Endothelial cell (in vitro differentiated cells): ENCODE data around the gene HMSD. TPM values are rescaled to one million over a fixed set of nuclear protein-coding genes. Genes with fewer than 3 reads are reported as not detected.

ENCODE experiments used
- DNase-seq: peaks from one replicate; pipeline ENCODE4 v3.0.0; 2021; ENCODE audit warnings: low spot score
- H3K27ac Mint-ChIP-seq: one replicate; pipeline ENCODE4 v1.8.0; 2021; ENCODE audit warnings: mixed read lengths, inconsistent platforms; ENCODE audit not compliant: unreplicated experiment
- H3K27me3 Mint-ChIP-seq: one replicate; pipeline ENCODE4 v1.8.0; 2021; ENCODE audit warnings: mild to moderate bottlenecking, moderate library complexity, mixed read lengths, inconsistent platforms; ENCODE audit not compliant: unreplicated experiment
- H3K36me3 Mint-ChIP-seq: one replicate; pipeline ENCODE4 v1.8.0; 2021; ENCODE audit warnings: mild to moderate bottlenecking, low read depth, mixed read lengths, inconsistent platforms; ENCODE audit not compliant: unreplicated experiment
- H3K4me1 Mint-ChIP-seq: one replicate; pipeline ENCODE4 v1.8.0; 2021; ENCODE audit warnings: mild to moderate bottlenecking, mixed read lengths, inconsistent platforms; ENCODE audit not compliant: unreplicated experiment
- H3K4me3 Mint-ChIP-seq: one replicate; pipeline ENCODE4 v1.8.0; 2021; ENCODE audit warnings: mild to moderate bottlenecking, mixed read lengths, inconsistent platforms; ENCODE audit not compliant: unreplicated experiment
- H3K9me3 Mint-ChIP-seq: one replicate; pipeline ENCODE4 v1.8.0; 2021; ENCODE audit warnings: mixed read lengths, inconsistent platforms; ENCODE audit not compliant: unreplicated experiment
- CTCF ChIP-seq: fragments of 200-600 bp; sonication (generic); IDR thresholded peaks from one replicate; pipeline ENCODE4 v1.5.0; 2021; ENCODE audit warnings: antibody characterized with exemption; ENCODE audit not compliant: unreplicated experiment
- total RNA-seq: library from RNA; stranded (reverse); fragmentation: NEBNext Ultra II Directional; extraction: Animal tissue kit (Norgen Biotek cat#: 25700); gene quantifications from one replicate; pipeline ENCODE4 v1.2.1, GENCODE V29; 2021; ENCODE audit not compliant: unreplicated experiment

The HMSD gene
- total RNA-seq, 1 donor from 2014 or later, result not detected

- no peak for TF ChIP-seq CTCF
- peak; percentile 19 for DNase-seq
- H3K9me3 Mint-ChIP-seq, result no peaks in the 10 kb centered on the region
- peaks cover 15% of the 10 kb centered on the region for H3K27me3 Mint-ChIP-seq
- peak overlapping the region; percentile 89 for H3K27ac Mint-ChIP-seq
- no peaks in the 10 kb centered on the region for H3K36me3 Mint-ChIP-seq
- peaks cover 14% of the 10 kb centered on the region for H3K4me1 Mint-ChIP-seq
- peak overlapping the region; percentile 92 for H3K4me3 Mint-ChIP-seq
Observed at GRCh38 chr18:63970809-63971205, 21.7 kb downstream of the HMSD start.

GRCh38 chr18:63971320-63972001 is 22.4 kb downstream of the HMSD start:
- DNase-seq, result no peak
- peaks cover 14% of the 10 kb centered on the region for H3K4me1 Mint-ChIP-seq
- no peaks in the 10 kb centered on the region for H3K36me3 Mint-ChIP-seq
- H3K27me3 Mint-ChIP-seq, result peaks cover 15% of the 10 kb centered on the region
- H3K27ac Mint-ChIP-seq, result peak overlapping the region; percentile 89
- peak overlapping the region; percentile 92 for H3K4me3 Mint-ChIP-seq
- no peak for TF ChIP-seq CTCF
- H3K9me3 Mint-ChIP-seq, result no peaks in the 10 kb centered on the region

GRCh38 chr18:63972002-63972376 is 22.9 kb downstream of the HMSD start:
- peaks cover 15% of the 10 kb centered on the region for H3K27me3 Mint-ChIP-seq
- no peak overlapping the region for H3K27ac Mint-ChIP-seq
- no peaks in the 10 kb centered on the region for H3K36me3 Mint-ChIP-seq

GRCh38 chr18:63974991-63975390 is 25.9 kb downstream of the HMSD start:
- Mint-ChIP-seq H3K27ac (no peak overlapping the region), H3K9me3 (no peaks in the 10 kb centered on the region), H3K4me3 (no peak overlapping the region), H3K4me1 (peaks cover 3% of the 10 kb centered on the region), H3K36me3 (no peaks in the 10 kb centered on the region), H3K27me3 (peaks cover 10% of the 10 kb centered on the region)
- TF ChIP-seq CTCF, result no peak
- no peak for DNase-seq

More at GRCh38 chr18:63972002-63972376, 22.9 kb downstream of the HMSD start:
- no peak for DNase-seq
- TF ChIP-seq CTCF, result no peak
- Mint-ChIP-seq H3K4me1 (peaks cover 14% of the 10 kb centered on the region), H3K9me3 (no peaks in the 10 kb centered on the region), H3K4me3 (no peak overlapping the region)

GRCh38 chr18:63975628-63976027 is 26.5 kb downstream of the HMSD start:
- Mint-ChIP-seq H3K9me3 (no peaks in the 10 kb centered on the region), H3K4me1 (peaks cover 3% of the 10 kb centered on the region), H3K36me3 (no peaks in the 10 kb centered on the region), H3K27me3 (peaks cover 11% of the 10 kb centered on the region), H3K27ac (no peak overlapping the region), H3K4me3 (no peak overlapping the region)
- no peak for TF ChIP-seq CTCF
- no peak for DNase-seq
